Stimulated activated CD8-positive, alpha-beta memory T cell treated with anti-CD3 and anti-CD28 coated beads, Interleukin-12 subunit alpha, Interleukin-12 subunit beta, amount 100 ng/mL, for 1 hour (primary cell): ENCODE measurements around the gene AP3B1.

ENCODE experiments used
- DNase-seq: peaks from one replicate; pipeline ENCODE4 v3.0.0-alpha.2; 2020; ENCODE audit warnings: low read depth

Gene AP3B1, protein sequence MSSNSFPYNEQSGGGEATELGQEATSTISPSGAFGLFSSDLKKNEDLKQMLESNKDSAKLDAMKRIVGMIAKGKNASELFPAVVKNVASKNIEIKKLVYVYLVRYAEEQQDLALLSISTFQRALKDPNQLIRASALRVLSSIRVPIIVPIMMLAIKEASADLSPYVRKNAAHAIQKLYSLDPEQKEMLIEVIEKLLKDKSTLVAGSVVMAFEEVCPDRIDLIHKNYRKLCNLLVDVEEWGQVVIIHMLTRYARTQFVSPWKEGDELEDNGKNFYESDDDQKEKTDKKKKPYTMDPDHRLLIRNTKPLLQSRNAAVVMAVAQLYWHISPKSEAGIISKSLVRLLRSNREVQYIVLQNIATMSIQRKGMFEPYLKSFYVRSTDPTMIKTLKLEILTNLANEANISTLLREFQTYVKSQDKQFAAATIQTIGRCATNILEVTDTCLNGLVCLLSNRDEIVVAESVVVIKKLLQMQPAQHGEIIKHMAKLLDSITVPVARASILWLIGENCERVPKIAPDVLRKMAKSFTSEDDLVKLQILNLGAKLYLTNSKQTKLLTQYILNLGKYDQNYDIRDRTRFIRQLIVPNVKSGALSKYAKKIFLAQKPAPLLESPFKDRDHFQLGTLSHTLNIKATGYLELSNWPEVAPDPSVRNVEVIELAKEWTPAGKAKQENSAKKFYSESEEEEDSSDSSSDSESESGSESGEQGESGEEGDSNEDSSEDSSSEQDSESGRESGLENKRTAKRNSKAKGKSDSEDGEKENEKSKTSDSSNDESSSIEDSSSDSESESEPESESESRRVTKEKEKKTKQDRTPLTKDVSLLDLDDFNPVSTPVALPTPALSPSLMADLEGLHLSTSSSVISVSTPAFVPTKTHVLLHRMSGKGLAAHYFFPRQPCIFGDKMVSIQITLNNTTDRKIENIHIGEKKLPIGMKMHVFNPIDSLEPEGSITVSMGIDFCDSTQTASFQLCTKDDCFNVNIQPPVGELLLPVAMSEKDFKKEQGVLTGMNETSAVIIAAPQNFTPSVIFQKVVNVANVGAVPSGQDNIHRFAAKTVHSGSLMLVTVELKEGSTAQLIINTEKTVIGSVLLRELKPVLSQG

GRCh38 chr5:78294248-78295034 is at the start of gene AP3B1:
Gene AP3B1, minus strand, starts transcription at chr5:78294698. Its CDS starts 119 bp downstream, at chr5:78294579.
- DNase-seq = peak; percentile 96

DNA sequence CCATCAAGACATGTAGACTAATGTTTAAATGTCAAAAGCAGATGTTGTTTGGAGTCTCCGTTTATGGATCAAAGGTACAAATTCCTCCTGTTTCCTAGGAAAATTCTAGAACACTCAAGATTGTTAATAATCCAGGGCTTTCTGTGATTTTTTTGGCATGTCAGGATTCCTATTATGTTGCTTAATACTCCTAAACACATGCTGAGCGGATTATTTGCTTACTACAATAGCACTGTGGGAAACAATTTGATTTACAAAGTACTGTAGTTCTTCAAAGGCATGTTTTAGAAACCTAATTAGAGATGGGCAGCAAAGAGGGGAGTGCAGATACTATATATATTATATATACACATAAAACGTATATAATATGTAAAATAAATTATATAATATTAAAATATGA is 46.9 kb upstream of the AP3B1 start:
- DNase-seq = no peak

GRCh38 chr5:78339617-78340436 is 45.3 kb upstream of the AP3B1 start:
- DNase-seq = no peak

DNA sequence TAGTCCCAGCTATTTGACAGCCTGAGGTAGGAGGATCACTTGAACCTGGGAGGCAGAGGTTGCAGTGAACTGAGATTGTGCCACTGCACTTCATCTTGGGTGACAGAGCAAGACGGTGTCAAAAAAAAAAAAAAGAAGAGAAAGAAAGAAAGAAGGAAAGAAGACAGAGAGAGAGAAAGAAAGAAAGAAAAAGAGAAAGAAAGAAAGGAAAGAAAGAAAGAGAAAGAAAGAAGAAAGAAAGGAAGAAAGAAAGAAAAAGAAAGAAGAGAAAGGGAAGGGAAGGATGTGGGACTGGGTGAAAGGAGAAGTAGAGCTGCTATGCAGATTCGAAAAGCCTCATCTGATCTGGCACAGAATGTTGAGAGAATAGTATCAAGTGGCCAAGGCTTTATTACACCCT is 42.2 kb upstream of the AP3B1 start:
- DNase-seq = no peak

DNA sequence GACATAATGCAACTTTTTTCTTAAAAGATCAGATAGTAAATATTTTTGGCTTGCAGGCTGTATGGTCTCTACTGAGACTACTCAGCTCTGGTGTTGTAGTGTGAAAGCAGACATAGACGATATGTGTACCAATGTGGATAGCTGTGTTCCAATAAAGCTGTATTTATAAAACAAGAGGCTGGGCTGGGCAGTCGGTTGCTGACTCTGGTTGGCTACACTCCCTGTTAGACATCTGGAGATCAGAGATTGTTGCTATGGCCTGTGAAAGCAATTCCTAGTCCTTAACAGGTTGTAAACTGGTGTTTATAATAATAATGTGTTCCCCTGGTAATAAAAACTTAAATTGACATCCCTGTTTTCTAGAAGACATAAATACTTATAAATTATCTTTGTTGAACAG is 41.5 kb upstream of the AP3B1 start:
- DNase-seq = no peak

DNA sequence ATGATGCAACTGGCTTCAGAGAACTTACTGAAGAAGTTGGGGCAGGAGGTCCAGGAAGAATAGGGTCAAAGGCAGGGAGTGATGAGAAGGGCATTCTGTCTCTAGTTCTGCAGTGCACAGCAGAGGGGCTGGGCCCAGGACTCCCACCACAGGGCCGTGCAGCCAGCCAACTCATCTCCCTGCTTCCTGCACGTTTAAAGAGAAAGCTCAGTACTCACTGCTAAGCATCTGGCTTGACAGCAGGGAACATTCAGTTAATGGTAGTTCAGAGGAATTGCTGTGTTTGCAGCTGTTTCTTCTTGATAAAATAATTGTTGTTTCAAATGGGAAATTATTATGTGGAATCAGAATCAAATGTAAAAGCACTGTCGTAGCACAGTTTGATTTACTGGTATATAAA is 40.3 kb upstream of the AP3B1 start:
- DNase-seq = no peak

GRCh38 chr5:78331523-78332080 is 37.1 kb upstream of the AP3B1 start:
- no peak for DNase-seq

GRCh38 chr5:78328585-78329173 is 34.2 kb upstream of the AP3B1 start:
- DNase-seq = no peak

DNA sequence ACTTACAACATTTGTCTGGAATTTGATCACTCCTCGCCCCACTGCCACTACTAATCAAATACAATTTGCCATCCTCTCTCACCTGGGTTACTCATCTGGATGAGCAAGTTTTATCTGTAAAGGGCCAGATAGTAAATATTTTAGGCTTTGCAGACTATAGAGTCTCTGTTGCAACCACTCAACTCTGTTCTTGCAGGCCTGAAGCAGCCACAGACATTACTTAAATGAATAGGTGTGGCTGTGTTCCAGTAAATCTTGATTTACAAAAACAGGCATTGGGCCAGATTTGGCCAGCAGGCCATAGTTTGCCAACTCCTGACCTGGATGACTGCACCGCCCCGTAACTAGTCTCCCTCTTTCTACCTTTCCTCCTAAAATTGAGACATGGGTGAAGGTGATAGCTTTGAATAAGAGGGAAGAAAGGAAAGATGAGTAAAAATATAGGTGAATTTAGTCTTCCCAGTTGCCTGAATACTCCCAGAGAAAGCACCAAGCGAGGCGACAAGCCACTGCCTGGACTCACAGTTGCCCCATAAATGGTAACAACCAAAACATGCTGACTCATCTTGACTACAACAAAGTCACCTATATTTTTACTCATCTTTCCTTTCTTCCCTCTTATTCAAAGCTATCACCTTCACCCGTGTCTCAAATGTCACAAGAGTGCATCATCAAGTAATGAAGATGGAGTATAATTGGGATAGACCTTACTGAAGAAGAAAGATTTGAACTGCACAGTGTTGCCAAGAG is 33.4 kb upstream of the AP3B1 start:
- no peak for DNase-seq

- DNase-seq = no peak
Measured at GRCh38 chr5:78326930-78327329, 32.4 kb upstream of the AP3B1 start.

DNA sequence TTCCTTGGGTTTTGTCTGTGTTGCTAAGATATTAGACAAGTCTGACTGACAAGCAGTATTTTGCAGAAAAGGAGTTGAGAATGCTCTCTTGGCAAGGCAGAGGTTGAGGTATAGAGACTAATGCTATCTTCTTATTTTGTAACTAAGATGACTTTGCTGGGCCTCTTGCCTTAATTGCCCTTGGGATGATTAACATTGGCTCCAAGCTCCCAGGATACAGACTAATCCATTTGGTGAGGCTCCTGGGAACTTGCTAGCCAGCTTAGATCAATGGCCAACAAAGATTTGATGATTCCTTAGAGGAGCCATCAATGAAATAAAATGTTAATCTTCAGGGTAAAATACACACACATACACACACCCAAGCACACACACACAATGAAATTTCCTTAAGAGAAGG is 28.7 kb upstream of the AP3B1 start:
- DNase-seq = no peak

- DNase-seq = no peak
Measured at GRCh38 chr5:78320401-78320800, 25.9 kb upstream of the AP3B1 start.

DNA sequence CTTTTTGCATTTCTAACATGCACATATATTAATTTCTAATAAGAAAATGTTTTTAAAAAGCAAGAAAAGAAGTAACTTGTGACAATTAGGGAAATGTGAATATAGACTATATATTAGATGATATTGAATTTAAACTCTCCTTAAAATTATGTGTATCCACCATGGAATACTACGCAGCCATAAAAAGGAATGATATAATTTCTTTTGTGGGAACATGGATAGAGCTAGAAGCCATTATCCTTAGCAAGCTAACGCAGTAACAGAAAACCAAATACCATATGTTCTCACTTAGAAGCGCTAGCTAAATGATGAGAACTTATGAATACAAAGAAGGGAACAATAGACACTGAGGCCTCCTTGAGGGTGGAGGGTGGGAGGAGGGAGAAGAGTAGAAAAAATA is 23.8 kb upstream of the AP3B1 start:
- DNase-seq = no peak

DNA sequence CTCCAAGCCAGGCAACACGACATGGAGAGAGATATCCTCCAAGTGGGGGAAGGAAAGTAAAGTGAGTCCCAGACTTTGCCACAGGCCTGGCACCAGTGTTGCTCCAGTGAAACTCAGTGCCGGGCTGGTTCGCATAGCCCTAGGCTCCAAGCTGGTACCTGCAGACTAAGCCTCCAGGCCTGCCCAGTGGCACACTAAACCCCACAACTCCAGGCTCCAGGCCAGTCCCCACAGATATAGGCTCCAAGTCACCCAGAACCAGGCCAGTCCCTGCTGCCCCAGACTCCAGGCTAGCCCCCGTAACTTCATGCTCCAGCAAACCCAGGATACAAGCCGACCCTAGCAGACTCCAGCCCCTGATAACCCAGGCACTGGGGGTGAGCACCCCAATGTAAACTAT is 23.0 kb upstream of the AP3B1 start:
- no peak for DNase-seq

DNA sequence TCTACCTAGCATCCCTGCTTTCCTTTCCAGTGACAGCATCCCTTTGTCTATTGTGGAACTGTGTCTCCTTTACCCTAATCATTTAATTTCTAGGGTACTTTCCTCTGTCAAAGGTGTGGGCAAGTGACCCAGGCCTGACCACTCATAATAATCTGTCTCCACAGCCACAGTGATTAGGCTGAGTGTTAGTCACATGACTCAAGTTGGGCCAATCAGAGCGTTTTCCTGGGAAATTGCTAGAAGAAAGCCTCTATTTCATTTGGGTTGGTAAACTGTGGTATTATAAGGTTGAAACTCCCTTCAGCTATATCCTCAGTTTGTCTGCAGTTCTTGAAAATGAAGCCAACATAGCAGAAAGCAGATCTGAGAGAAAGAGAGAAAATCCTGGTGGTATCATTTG is 14.2 kb upstream of the AP3B1 start:
- DNase-seq = no peak

DNA sequence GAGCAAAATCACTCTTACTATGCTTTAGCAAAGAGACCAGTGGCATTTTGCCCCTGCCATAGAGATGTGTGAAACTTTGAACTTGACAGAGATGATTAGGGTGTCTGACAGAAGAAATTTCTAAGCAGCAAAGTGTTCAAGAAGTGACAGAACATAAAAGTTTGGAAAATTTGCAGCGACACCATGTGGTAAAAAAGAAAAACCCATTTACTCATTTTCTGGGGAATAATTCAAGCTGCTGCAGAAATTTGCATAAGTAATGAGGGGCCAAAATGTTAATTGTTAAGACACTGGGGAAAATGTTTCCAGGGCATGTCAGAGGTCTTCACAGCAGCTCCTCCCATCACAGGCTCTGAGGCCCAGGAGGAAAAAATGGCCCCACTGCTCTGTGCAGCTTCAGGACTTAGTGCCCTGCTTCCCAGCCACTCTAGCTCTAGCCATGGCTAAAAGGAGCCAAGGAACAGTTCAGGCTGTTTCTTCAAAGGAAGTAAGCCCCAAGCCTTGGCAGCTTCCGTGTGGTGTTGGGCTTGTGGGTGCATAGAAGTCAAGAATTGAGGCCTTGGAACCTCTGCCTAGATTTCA is 6.1 kb upstream of the AP3B1 start:
- DNase-seq = no peak

DNA sequence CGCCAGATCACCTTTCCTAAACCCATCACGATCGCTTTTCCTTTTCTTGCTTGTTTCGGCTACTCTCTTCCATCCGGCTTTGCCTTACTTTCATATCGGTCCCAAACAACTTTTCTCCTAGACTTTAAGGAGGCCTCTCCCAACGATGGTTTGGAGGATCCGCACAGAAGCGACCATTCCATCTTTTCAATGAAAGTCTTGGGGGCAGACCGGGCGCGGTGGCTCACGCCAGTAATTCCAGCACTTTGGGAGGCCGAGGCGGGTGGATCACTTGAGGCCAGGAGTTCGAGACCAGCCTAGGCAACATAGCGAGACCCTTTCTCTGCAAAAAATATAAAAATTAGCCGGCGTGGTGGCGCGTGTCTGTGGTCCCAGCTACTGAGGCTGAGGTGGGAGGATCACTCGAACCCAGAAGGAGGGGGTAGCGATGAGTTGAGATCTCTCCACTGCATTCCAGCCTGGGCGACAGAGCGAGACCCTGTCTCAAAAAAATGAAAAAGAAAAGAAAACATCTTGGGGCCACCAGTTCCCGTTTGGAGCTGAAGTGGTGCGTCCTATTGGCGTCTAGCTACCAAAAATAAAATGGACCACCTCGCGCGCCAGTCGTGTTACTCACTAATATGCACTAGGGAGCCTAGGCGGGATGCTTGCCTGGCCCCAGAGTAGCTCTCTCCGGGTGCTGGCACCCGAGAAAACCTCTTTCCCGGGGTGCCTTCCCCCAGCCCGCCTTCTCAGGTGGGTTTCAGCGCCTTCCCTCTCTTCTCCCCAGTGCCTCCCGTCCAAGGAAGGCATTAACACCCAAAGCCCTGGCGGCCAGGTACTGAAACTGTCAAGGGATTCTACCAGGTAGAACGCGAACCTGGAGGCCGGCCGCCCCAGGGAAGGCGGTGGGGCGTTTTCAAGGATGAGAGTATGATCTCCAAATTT is 800 bp upstream of the AP3B1 start:
- DNase-seq = peak; percentile 24

- no peak for DNase-seq
Measured at GRCh38 chr5:78293851-78294247, 649 bp downstream of the AP3B1 start.
